Nephron (organoid): ENCODE results near the gene ADRA2C.

Experiments used
- H3K27ac Mint-ChIP-seq, 3 experiments: 2 replicates each; pipeline ENCODE4 v1.8.0; 2020; ENCODE audit warnings: mixed read lengths in 3 of 3, mild to moderate bottlenecking in 2 of 3, moderate library complexity in 1 of 3
- H3K27me3 Mint-ChIP-seq: 2 replicates; pipeline ENCODE4 v1.8.0; 2021; ENCODE audit warnings: low read depth, mild to moderate bottlenecking, moderate library complexity, mixed read lengths
- H3K36me3 Mint-ChIP-seq: 2 replicates; pipeline ENCODE4 v1.8.0; 2020; ENCODE audit warnings: low read depth, mixed read lengths
- H3K4me1 Mint-ChIP-seq: 2 replicates; pipeline ENCODE4 v1.8.0; 2020; ENCODE audit warnings: mixed read lengths
- H3K4me3 Mint-ChIP-seq, 3 experiments: 2 replicates each; pipeline ENCODE4 v1.8.0; 2020; ENCODE audit warnings: mild to moderate bottlenecking in 3 of 3, mixed read lengths in 3 of 3, moderate library complexity in 2 of 3
- H3K9me3 Mint-ChIP-seq: 2 replicates; pipeline ENCODE4 v1.8.0; 2020; ENCODE audit warnings: mixed read lengths
- CTCF ChIP-seq, 3 experiments: fragments of 200-600 bp; sonication (generic); IDR thresholded peaks; one replicate each; pipeline ENCODE4 v1.5.0; 2021; ENCODE audit warnings: antibody characterized with exemption in 3 of 3; ENCODE audit not compliant: unreplicated experiment in 3 of 3

ADRA2C gene

GRCh38 chr4:3793545-3793944 is 27.4 kb downstream of the ADRA2C start:
- Mint-ChIP-seq H3K4me3 (no peak overlapping the region), H3K9me3 (peaks cover 15% of the 10 kb centered on the region), H3K36me3 (no peaks in the 10 kb centered on the region), H3K27me3 (peaks cover 41% of the 10 kb centered on the region), H3K27ac (no peak overlapping the region), H3K4me1 (no peaks in the 10 kb centered on the region)
- TF ChIP-seq CTCF (IDR thresholded peaks at IDR 0.05; ENCODE audit: unreplicated experiment in 3 of 3) = no peak

GRCh38 chr4:3796960-3797359 is 30.8 kb downstream of the ADRA2C start:
- Mint-ChIP-seq H3K9me3 (peaks cover 15% of the 10 kb centered on the region), H3K4me3 (no peak overlapping the region)

GRCh38 chr4:3797831-3798790 is 31.9 kb downstream of the ADRA2C start:
- Mint-ChIP-seq H3K4me1 (no peaks in the 10 kb centered on the region), H3K4me3 (no peak overlapping the region), H3K9me3 (peaks cover 15% of the 10 kb centered on the region), H3K36me3 (no peaks in the 10 kb centered on the region), H3K27me3 (peaks cover 38% of the 10 kb centered on the region), H3K27ac (no peak overlapping the region)
- TF ChIP-seq CTCF (IDR thresholded peaks at IDR 0.05; ENCODE audit: unreplicated experiment in 3 of 3) = no peak

More at GRCh38 chr4:3796960-3797359, 30.8 kb downstream of the ADRA2C start:
- no peak for TF ChIP-seq CTCF (IDR thresholded peaks at IDR 0.05; ENCODE audit: unreplicated experiment in 3 of 3)
- Mint-ChIP-seq H3K36me3 (no peaks in the 10 kb centered on the region), H3K27me3 (peaks cover 40% of the 10 kb centered on the region), H3K27ac (no peak overlapping the region), H3K4me1 (no peaks in the 10 kb centered on the region)

GRCh38 chr4:3799496-3799895 is 33.3 kb downstream of the ADRA2C start:
- Mint-ChIP-seq H3K4me3 (no peak overlapping the region), H3K27ac (no peak overlapping the region), H3K4me1 (no peaks in the 10 kb centered on the region), H3K27me3 (peaks cover 35% of the 10 kb centered on the region), H3K36me3 (no peaks in the 10 kb centered on the region), H3K9me3 (peaks cover 15% of the 10 kb centered on the region)
- no peak for TF ChIP-seq CTCF (IDR thresholded peaks at IDR 0.05; ENCODE audit: unreplicated experiment in 3 of 3)

- no peak overlapping the region for H3K4me3 Mint-ChIP-seq
- H3K27ac Mint-ChIP-seq = no peak overlapping the region
- H3K27me3 Mint-ChIP-seq = peaks cover 41% of the 10 kb centered on the region
- no peaks in the 10 kb centered on the region for H3K36me3 Mint-ChIP-seq
- H3K4me1 Mint-ChIP-seq = no peaks in the 10 kb centered on the region
- H3K9me3 Mint-ChIP-seq = peaks cover 9% of the 10 kb centered on the region
- TF ChIP-seq CTCF (IDR thresholded peaks at IDR 0.05; ENCODE audit: unreplicated experiment in 3 of 3) = no peak
Measured at GRCh38 chr4:3800351-3800750, 34.2 kb downstream of the ADRA2C start.

DNA sequence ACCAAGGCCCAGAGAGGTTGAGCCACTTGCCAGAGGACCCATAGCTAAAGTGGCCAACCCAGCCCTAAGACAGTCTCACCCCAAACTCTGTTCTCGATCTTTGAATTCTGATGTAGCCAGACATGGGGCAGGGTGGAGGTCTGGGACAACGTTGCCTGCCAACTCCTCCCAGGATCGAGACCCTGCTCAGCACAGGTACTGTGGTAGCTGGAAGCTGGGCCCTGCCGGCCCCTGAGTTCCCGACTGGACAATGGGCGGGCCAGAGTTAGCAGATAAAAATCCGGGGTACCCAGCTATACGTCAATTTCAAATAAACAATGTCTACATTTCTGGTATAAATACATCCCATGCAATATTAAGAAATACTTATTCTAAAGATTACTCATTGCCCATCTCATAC is 35.3 kb downstream of the ADRA2C start:
- no peaks in the 10 kb centered on the region for H3K36me3 Mint-ChIP-seq
- no peak overlapping the region for H3K27ac Mint-ChIP-seq
- peaks cover 1% of the 10 kb centered on the region for H3K9me3 Mint-ChIP-seq
- no peaks in the 10 kb centered on the region for H3K4me1 Mint-ChIP-seq
- no peak for TF ChIP-seq CTCF (IDR thresholded peaks at IDR 0.05; ENCODE audit: unreplicated experiment in 3 of 3)
- H3K4me3 Mint-ChIP-seq = no peak overlapping the region
- peaks cover 37% of the 10 kb centered on the region for H3K27me3 Mint-ChIP-seq
